Esophagus squamous epithelium (tissue), 5 donors: Measurements from ENCODE around the gene OR10G8. TPM values are rescaled to one million over a fixed set of nuclear protein-coding genes. Genes with fewer than 3 reads are reported as not detected.

ENCODE experiments used
- DNase-seq: peaks from one replicate; lab custom pipeline; 2025; lab: John Stamatoyannopoulos, UW
- H3K27ac ChIP-seq, 4 donors: fragments of 200-600 bp; sonication (generic); one replicate each; pipeline ENCODE4 v1.5.1; 2016 to 2019; ENCODE audit warnings: mild to moderate bottlenecking in 1 of 4
- H3K27me3 ChIP-seq, 4 donors: fragments of 200-600 bp; sonication (generic); 1 replicate in 3 of 4; 2 replicates in 1 of 4; pipeline versions ENCODE4 v1.5.1 to v1.6.0; 2017 to 2021; ENCODE audit warnings: antibody characterized with exemption in 1 of 4
- H3K36me3 ChIP-seq, 3 donors: fragments of 200-600 bp; sonication (generic); one replicate each; pipeline ENCODE4 v1.5.1; 2016 to 2019
- H3K4me1 ChIP-seq, 3 donors: fragments of 200-600 bp; sonication (generic); one replicate each; pipeline ENCODE4 v1.5.1; 2017 to 2019
- H3K4me3 ChIP-seq, 4 donors: fragments of 200-600 bp; sonication (generic); 1 replicate in 3 of 4; 2 replicates in 1 of 4; pipeline ENCODE4 v1.5.1; 2016 to 2019; ENCODE audit warnings: mild to moderate bottlenecking in 2 of 4, moderate library complexity in 1 of 4
- H3K9me3 ChIP-seq, 3 donors: fragments of 200-600 bp; sonication (generic); one replicate each; pipeline ENCODE4 v1.5.1; 2016 to 2019
- POLR2A ChIP-seq, 4 donors: fragments of 450-650 bp; IDR thresholded peaks; one replicate each; pipeline ENCODE4 v1.6.1; 2017; ENCODE audit warnings: antibody characterized with exemption in 4 of 4, mild to moderate bottlenecking in 4 of 4, moderate library complexity in 3 of 4
- WGBS, 2 donors: methylation state at CpG; one replicate each; pipeline ENCODE4 v1.1.5; 2018; 5-methylcytosine and 5-hydroxymethylcytosine counted together
- intact Hi-C: fragments of 100-400 bp; cut with DNase I; formaldehyde crosslinking; loops from one replicate; pipeline ENCODE4 v1.15.0; 2022
- total RNA-seq, 4 donors: library from RNA; depleted of rRNA; stranded (reverse); fragments of >200 nt; gene quantifications; one replicate each; pipeline ENCODE4 v1.1.0, GENCODE V29; 2016
- TF ChIP-seq, protein P1 (sequence below), 6 experiments: fragments of 450-650 bp in 4 of 6; fragments of 200-600 bp in 2 of 6; sonication (generic) in 2 of 6; IDR thresholded peaks; one replicate each; pipeline ENCODE4 v1.5.1; 2016 to 2019; ENCODE audit warnings: antibody characterized with exemption in 6 of 6, mild to moderate bottlenecking in 4 of 6, moderate library complexity in 4 of 6
- donor health status: DM: yes; HTN: yes; CAD: no.

Gene OR10G8
- total RNA-seq, 4 donors from 2014 or later, result not detected

DNA sequence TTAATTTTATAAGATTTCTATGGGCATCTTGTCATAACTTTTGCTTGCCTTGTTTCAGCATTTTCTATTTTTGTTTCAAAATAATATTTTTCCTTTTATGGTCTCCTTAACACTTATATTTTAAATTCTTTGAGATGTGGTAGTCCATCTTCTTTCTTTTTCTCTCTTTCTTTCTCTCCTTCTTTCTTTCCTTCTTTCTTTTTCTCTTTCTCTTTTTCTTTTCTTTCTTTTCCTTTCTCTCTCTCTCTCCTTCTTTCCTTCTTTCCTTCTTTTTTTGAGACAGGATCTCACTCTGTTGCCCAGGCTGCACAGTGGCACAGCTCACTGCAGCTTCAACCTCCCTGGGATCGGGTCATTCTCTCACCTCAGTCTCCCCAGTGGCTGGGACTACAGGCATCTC lies 50.7 kb downstream of the OR10G8 start:
- 78 to 82% methylated on average over 1 of the region's 1 CpG for WGBS, 2 donors
- Histone ChIP-seq H3K27ac (no peak overlapping the region), H3K27me3 (peaks cover 0 to 49% (median 0%) of the 10 kb centered on the region in 4 donors), H3K4me1 (peaks cover 8 to 14% (median 9%) of the 10 kb centered on the region in 3 donors), H3K4me3 (no peak overlapping the region), H3K36me3 (no peaks in the 10 kb centered on the region), H3K9me3 (no peaks in the 10 kb centered on the region)
- no peak for DNase-seq
- intact Hi-C loops, result no loop called here
- TF ChIP-seq, protein P1, sequence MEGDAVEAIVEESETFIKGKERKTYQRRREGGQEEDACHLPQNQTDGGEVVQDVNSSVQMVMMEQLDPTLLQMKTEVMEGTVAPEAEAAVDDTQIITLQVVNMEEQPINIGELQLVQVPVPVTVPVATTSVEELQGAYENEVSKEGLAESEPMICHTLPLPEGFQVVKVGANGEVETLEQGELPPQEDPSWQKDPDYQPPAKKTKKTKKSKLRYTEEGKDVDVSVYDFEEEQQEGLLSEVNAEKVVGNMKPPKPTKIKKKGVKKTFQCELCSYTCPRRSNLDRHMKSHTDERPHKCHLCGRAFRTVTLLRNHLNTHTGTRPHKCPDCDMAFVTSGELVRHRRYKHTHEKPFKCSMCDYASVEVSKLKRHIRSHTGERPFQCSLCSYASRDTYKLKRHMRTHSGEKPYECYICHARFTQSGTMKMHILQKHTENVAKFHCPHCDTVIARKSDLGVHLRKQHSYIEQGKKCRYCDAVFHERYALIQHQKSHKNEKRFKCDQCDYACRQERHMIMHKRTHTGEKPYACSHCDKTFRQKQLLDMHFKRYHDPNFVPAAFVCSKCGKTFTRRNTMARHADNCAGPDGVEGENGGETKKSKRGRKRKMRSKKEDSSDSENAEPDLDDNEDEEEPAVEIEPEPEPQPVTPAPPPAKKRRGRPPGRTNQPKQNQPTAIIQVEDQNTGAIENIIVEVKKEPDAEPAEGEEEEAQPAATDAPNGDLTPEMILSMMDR (IDR thresholded peaks at IDR 0.05), result no peak
- no peak for TF ChIP-seq POLR2A (IDR thresholded peaks at IDR 0.05)

DNA sequence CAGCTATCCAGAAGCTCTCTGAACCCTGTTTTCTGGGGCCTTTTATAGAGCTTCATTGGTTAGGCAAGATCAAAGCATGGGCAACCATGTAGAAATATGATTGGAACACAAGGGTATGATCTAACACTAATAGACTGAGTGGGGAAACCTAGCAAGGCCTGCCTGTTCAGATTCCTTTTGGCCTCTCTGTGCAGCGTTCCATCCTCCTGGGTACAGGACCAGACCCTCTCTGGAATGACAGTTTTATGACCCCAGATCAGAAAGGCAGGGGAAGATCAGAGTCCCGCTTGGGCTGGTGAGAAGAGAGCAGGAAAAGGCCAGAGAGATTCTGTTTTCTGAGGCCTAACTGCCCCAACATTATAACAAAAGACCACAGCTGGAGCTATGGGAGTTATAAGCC lies 52.0 kb downstream of the OR10G8 start:
- Histone ChIP-seq H3K4me1 (peaks cover 8 to 14% (median 9%) of the 10 kb centered on the region in 3 donors), H3K4me3 (no peak overlapping the region)
- TF ChIP-seq POLR2A (IDR thresholded peaks at IDR 0.05), result no peak
- TF ChIP-seq, protein P1 (IDR thresholded peaks at IDR 0.05), result no peak

DNA sequence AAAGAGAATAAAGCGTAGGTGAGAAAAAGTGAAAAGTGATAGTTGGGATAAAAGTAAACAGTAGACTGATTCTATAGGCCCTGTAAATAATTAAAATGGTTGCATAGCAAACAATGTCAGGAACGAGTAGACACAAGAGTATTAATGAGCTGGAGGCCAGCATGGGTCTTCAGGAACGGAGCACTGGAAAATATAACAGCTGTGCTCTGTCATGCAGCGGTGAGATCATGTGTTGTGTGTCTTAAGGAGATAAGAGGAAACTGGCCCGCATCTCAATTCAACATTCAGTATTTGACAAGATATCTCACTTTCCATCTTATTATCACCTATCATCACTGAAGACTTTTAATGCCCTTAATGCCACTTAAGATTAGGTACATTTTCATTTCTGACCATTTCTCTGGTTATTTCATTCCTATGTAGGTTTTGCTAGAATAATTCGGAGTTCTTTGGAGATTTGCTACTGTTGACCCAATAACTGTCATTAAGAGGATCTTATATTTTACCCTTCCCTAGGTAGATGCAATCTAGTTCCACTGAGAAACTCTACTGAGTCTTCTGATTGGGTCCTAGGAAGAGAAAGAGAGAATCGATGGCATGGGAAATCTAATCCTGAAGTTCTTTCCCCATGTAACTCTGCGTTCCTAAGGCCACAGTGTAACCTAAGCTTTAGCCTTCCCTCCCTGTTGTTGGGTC lies 53.2 kb downstream of the OR10G8 start:
- no peak for DNase-seq

More for the DNA sequence above, 52.0 kb downstream of the OR10G8 start:
- WGBS, 2 donors, result 75 to 77% methylated on average over 2 of the region's 2 CpGs
- peaks cover 0 to 57% (median 0%) of the 10 kb centered on the region in 4 donors for H3K27me3 ChIP-seq
- no peaks in the 10 kb centered on the region for H3K36me3 ChIP-seq
- intact Hi-C loops, result no loop called here
- DNase-seq, result no peak
- H3K27ac ChIP-seq, result no peak overlapping the region
- no peaks in the 10 kb centered on the region for H3K9me3 ChIP-seq

More for the DNA sequence above, 53.2 kb downstream of the OR10G8 start:
- Histone ChIP-seq H3K36me3 (no peaks in the 10 kb centered on the region), H3K4me1 (peaks cover 8 to 14% (median 9%) of the 10 kb centered on the region in 3 donors), H3K9me3 (no peaks in the 10 kb centered on the region), H3K27ac (no peak overlapping the region), H3K27me3 (peaks cover 0 to 58% (median 0%) of the 10 kb centered on the region in 4 donors), H3K4me3 (no peak overlapping the region)
- TF ChIP-seq, protein P1 (IDR thresholded peaks at IDR 0.05), result no peak
- TF ChIP-seq POLR2A (IDR thresholded peaks at IDR 0.05), result no peak
- intact Hi-C loops, result no loop called here
- WGBS, 2 donors, result 68 to 70% methylated on average over 8 of the region's 8 CpGs

Other genes with a start within 250 kb of the OR10G8 start
- gene OR6M1, start 220.4 kb upstream of the OR10G8 start, total RNA-seq, result not detected
- gene TMEM225, start 141.1 kb upstream of the OR10G8 start, total RNA-seq, result not detected
- not detected for gene OR8D4, start 124.6 kb upstream of the OR10G8 start, total RNA-seq
- not detected for gene OR4D5, start 87.2 kb upstream of the OR10G8 start, total RNA-seq
- gene OR6T1, start 83.0 kb upstream of the OR10G8 start, total RNA-seq, result not detected
- not detected for gene OR10S1, start 49.0 kb upstream of the OR10G8 start, total RNA-seq
- not detected for gene OR10G6, start 31.6 kb upstream of the OR10G8 start, total RNA-seq
- not detected for gene OR10G4, start 13.8 kb upstream of the OR10G8 start, total RNA-seq
- not detected for gene OR10G9, start 3.8 kb upstream of the OR10G8 start, total RNA-seq
- not detected for gene OR10G7, start 14.5 kb downstream of the OR10G8 start, total RNA-seq
- 10 to 100 TPM in 2 of 4 donors, 1 to 10 TPM in 2; 2.7 to 19.8 (median 12.1) TPM for gene VWA5A, start 88.7 kb downstream of the OR10G8 start, total RNA-seq
- not detected for gene OR10D3, start 156.5 kb downstream of the OR10G8 start, total RNA-seq
- not detected for gene OR8G1, start 214.3 kb downstream of the OR10G8 start, total RNA-seq
- gene OR8G5, start 229.6 kb downstream of the OR10G8 start, total RNA-seq, result not detected